Activated CD4-positive, CD25-positive, alpha-beta regulatory T cell treated with anti-CD3 and anti-CD28 coated beads, Interleukin-2, amount 50 U/mL, for 24 hours (primary cell): ENCODE data around the gene ABCG4.
A peak's percentile ranks its signal among the peaks of the same experiment; 100 is the strongest.
"Not testable (repeated sequence)": the region's sequence is repeated elsewhere in the genome, so short reads cannot be mapped to it uniquely, and the experiment has no call there.

Experiments
- ATAC-seq, 2 donors: fragments of 150-1000 bp; cut with Tn5 transposase; one replicate each; pipeline ENCODE4 v1.10.0; 2021; ENCODE audit warnings: mild to moderate bottlenecking in 1 of 2, moderate library complexity in 1 of 2

ABCG4 gene

GRCh38 chr11:119116235-119116594 is 32.6 kb upstream of the ABCG4 start:
- no peak for ATAC-seq

GRCh38 chr11:119116601-119117000 is 32.3 kb upstream of the ABCG4 start:
- no peak for ATAC-seq

GRCh38 chr11:119117004-119117706 is 31.7 kb upstream of the ABCG4 start:
- no peak for ATAC-seq

- ATAC-seq = no peak
Measured at GRCh38 chr11:119118227-119118626, 30.6 kb upstream of the ABCG4 start.

- ATAC-seq = no peak
Measured at GRCh38 chr11:119118946-119119345, 29.9 kb upstream of the ABCG4 start.

GRCh38 chr11:119120639-119121007 is 28.2 kb upstream of the ABCG4 start:
- no peak for ATAC-seq

GRCh38 chr11:119121008-119121810 is 27.6 kb upstream of the ABCG4 start, which contains the start of gene HINFP:
Gene HINFP, plus strand, starts transcription at chr11:119121580. Its CDS starts 5,365 bp downstream, at chr11:119126945.
- ATAC-seq = peak; percentile 96 to 97

- no peak for ATAC-seq
Measured at GRCh38 chr11:119121811-119122124, 27.1 kb upstream of the ABCG4 start.

- ATAC-seq = no peak
Measured at GRCh38 chr11:119125821-119126220, 23.0 kb upstream of the ABCG4 start.

- no peak for ATAC-seq
Measured at GRCh38 chr11:119126675-119127268, 22.1 kb upstream of the ABCG4 start.

- ATAC-seq = no peak
Measured at GRCh38 chr11:119130662-119131061, 18.2 kb upstream of the ABCG4 start.

- peak in 1 of 2 donors; percentile 27 for ATAC-seq
Measured at GRCh38 chr11:119134389-119134978, 14.4 kb upstream of the ABCG4 start.

GRCh38 chr11:119139276-119139675 is 9.6 kb upstream of the ABCG4 start:
- not testable (repeated sequence) for ATAC-seq

GRCh38 chr11:119144825-119145486 is 3.9 kb upstream of the ABCG4 start:
- ATAC-seq = peak; percentile 29 to 48

- ATAC-seq = no peak
Measured at GRCh38 chr11:119145551-119145950, 3.3 kb upstream of the ABCG4 start.

- no peak for ATAC-seq
Measured at GRCh38 chr11:119147604-119148333, 1.1 kb upstream of the ABCG4 start.

GRCh38 chr11:119148720-119149017 is 183 bp upstream of the ABCG4 start:
- no peak for ATAC-seq

- ATAC-seq = no peak
Measured at GRCh38 chr11:119149786-119150275, 979 bp downstream of the ABCG4 start.

GRCh38 chr11:119152043-119152442 is 3.2 kb downstream of the ABCG4 start:
- no peak for ATAC-seq

- no peak for ATAC-seq
Measured at GRCh38 chr11:119152604-119153003, 3.8 kb downstream of the ABCG4 start.

GRCh38 chr11:119153049-119153818 is 4.4 kb downstream of the ABCG4 start:
- no peak for ATAC-seq

GRCh38 chr11:119154178-119154577 is 5.3 kb downstream of the ABCG4 start:
- no peak for ATAC-seq
